ENCODE data around the gene FLNA.

DNA sequence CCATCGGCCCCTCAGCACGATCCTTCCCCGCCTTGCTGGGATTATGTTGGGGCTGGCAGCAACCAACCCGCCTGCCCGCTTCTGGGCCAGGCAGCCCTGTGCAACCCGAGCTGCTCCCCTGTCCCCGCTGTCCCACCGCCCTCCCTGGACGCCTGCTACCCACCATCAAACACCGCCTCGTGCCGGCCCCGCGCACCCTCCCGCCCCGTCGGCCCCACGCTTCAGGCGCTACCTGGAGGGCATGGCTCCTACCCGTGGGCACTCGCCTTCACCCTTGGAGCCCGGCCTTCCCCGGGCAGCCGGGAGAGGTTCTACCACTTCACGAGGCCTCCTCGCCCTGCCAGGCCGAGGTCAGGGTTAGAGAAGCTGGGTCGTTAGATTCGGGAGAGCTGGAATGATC, 41.9 kb downstream of the FLNA start:
- no peak for TF ChIP-seq CTCF (IDR thresholded peaks at IDR 0.05; ENCODE audit: extremely low read depth in 1 of 2, insufficient read depth in 1 of 2, low read depth in 1 of 2, low read length in 2 of 2)
- no peak for TF ChIP-seq MAX (IDR thresholded peaks at IDR 0.05; ENCODE audit: insufficient read depth, insufficient read length)
- no peak for TF ChIP-seq JUN (IDR thresholded peaks at IDR 0.05; ENCODE audit: borderline replicate concordance, insufficient read depth, insufficient read length, low read depth)
- no peak for TF ChIP-seq POLR2AphosphoS5 (IDR thresholded peaks at IDR 0.05; ENCODE audit: insufficient read depth, low read depth, low read length)
- TF ChIP-seq EZH2 (IDR thresholded peaks at IDR 0.05; ENCODE audit: borderline replicate concordance, low read depth, low read length, severe bottlenecking), result no peak
- TF ChIP-seq POLR2A (IDR thresholded peaks at IDR 0.05; ENCODE audit: low read depth, low read length), result no peak
